Kidney (tissue), 14 donors: ENCODE results near the gene ARSJ. TPM values are rescaled to one million over a fixed set of nuclear protein-coding genes. Genes with fewer than 3 reads are reported as not detected.
A peak's percentile ranks its signal among the peaks of the same experiment; 100 is the strongest.

Experiments
- DNase-seq, 5 donors: peaks; one replicate each; pipeline ENCODE4 v3.0.0-alpha.2; 2013 to 2020
- FAIRE-seq: peaks from 2 replicates; lab custom pipeline; 2012; peaks lifted over from hg19 to GRCh38; lab: Jason Lieb, UNC
- H3K27ac ChIP-seq, 2 donors: one replicate each; pipeline ENCODE4 v1.7.0; 2013; ENCODE audit warnings: low read depth in 2 of 2, low read length in 2 of 2, inconsistent platforms in 1 of 2
- H3K27me3 ChIP-seq: one replicate; pipeline ENCODE4 v1.7.1; 2013; ENCODE audit warnings: low read length, inconsistent platforms; ENCODE audit not compliant: control insufficient read depth, insufficient read depth
- H3K36me3 ChIP-seq, 3 donors: one replicate each; pipeline versions ENCODE4 v1.7.0 to v1.7.1; 2013; ENCODE audit warnings: low read length in 3 of 3, control low read depth in 1 of 3, inconsistent platforms in 1 of 3; ENCODE audit not compliant: insufficient read depth in 3 of 3, control insufficient read depth in 2 of 3
- H3K4me1 ChIP-seq, 3 donors: one replicate each; pipeline versions ENCODE4 v1.7.0 to v1.7.1; 2013; ENCODE audit warnings: low read length in 3 of 3, inconsistent platforms in 1 of 3, low read depth in 1 of 3; ENCODE audit not compliant: control insufficient read depth in 2 of 3, insufficient read depth in 2 of 3
- H3K4me3 ChIP-seq, 3 donors: one replicate each; pipeline versions ENCODE4 v1.7.0 to v1.8.1; 2013; ENCODE audit warnings: low read length in 3 of 3, control low read depth in 1 of 3, inconsistent platforms in 1 of 3
- H3K9ac ChIP-seq, 3 donors: one replicate each; pipeline versions ENCODE4 v1.7.0 to v1.7.1; 2013; ENCODE audit warnings: low read length in 3 of 3, control low read depth in 1 of 3, inconsistent platforms in 1 of 3
- H3K9me3 ChIP-seq, 3 donors: one replicate each; pipeline versions ENCODE4 v1.7.0 to v1.7.1; 2013; ENCODE audit warnings: low read length in 3 of 3, control low read depth in 1 of 3, inconsistent platforms in 1 of 3; ENCODE audit not compliant: control insufficient read depth in 2 of 3, insufficient read depth in 1 of 3
- CTCF ChIP-seq: IDR thresholded peaks from 3 replicates; pipeline ENCODE4 v1.5.1; 2012; ENCODE audit warnings: mild to moderate bottlenecking, moderate library complexity, borderline replicate concordance; ENCODE audit not compliant: insufficient read depth; ENCODE audit errors: extremely low read depth
- intact Hi-C: fragments of 100-400 bp; cut with DNase I; formaldehyde crosslinking; loops from one replicate; pipeline ENCODE4 v1.11.1; 2022
- polyA plus RNA-seq: library from polyadenylated mRNA; stranded (reverse); fragments of 350-450 nt; fragmentation: Illumina TruSeq; extraction: RNeasy Lipid Tissue Mini Kit (QIAGEN cat#74804); gene quantifications from one replicate; pipeline ENCODE4 v1.2.3, GENCODE V29; 2014; ENCODE audit warnings: low read depth, low replicate concordance; ENCODE audit not compliant: insufficient read depth
- total RNA-seq: library from RNA; stranded (reverse); fragmentation: NEBNext Ultra II Directional; extraction: Animal tissue kit (Norgen Biotek cat#: 25700); gene quantifications from one replicate; pipeline ENCODE4 v1.2.1, GENCODE V29; 2021
- donor health status: control.
- donor health status: control.
- donor health status: control.
- donor health status: control.
- donor health status: control.
- donor health status: DM: yes; HTN: yes; CAD: no.
- donor health status: Normal renal cell carcinoma (clear cell type).

Gene ARSJ
- total and polyA plus RNA-seq, 2 donors from 2014 or later: 3.6 to 16.7 TPM

GRCh38 chr4:113878668-113879067, 100.8 kb downstream of the ARSJ start:
- Histone ChIP-seq H3K4me3 (no peak overlapping the region), H3K9ac (no peak overlapping the region), H3K27ac (no peak overlapping the region), H3K27me3 (no peaks in the 10 kb centered on the region), H3K4me1 (no peaks in the 10 kb centered on the region), H3K36me3 (no peaks in the 10 kb centered on the region), H3K9me3 (no peaks in the 10 kb centered on the region)
- TF ChIP-seq CTCF: no peak
- peak in 3 of 5 donors; percentile 56 to 65 (median 59) for DNase-seq
- intact Hi-C loops: loop anchor here (10.0 kb wide), 1 partner anchor 54 kb away; no protein-coding TSS in a partner anchor
- no peak for FAIRE-seq

GRCh38 chr4:113874480-113874879, 105.0 kb downstream of the ARSJ start:
- Histone ChIP-seq H3K27me3 (no peaks in the 10 kb centered on the region), H3K4me3 (no peak overlapping the region), H3K36me3 (no peaks in the 10 kb centered on the region), H3K4me1 (no peaks in the 10 kb centered on the region), H3K9ac (no peak overlapping the region), H3K9me3 (no peaks in the 10 kb centered on the region), H3K27ac (no peak overlapping the region)
- DNase-seq (no peak), FAIRE-seq (no peak)
- no peak for TF ChIP-seq CTCF
- intact Hi-C loops: loop anchor here (10.0 kb wide), 1 partner anchor 50 kb away; no protein-coding TSS in a partner anchor

GRCh38 chr4:113873508-113873907, 105.9 kb downstream of the ARSJ start:
- H3K36me3 ChIP-seq: no peaks in the 10 kb centered on the region
- intact Hi-C loops: loop anchor here (10.0 kb wide), 1 partner anchor 49 kb away; no protein-coding TSS in a partner anchor
- H3K9me3 ChIP-seq: no peaks in the 10 kb centered on the region
- no peaks in the 10 kb centered on the region for H3K4me1 ChIP-seq
- TF ChIP-seq CTCF: no peak
- no peak overlapping the region for H3K9ac ChIP-seq
- FAIRE-seq: no peak
- DNase-seq: no peak
- H3K4me3 ChIP-seq: no peak overlapping the region
- no peak overlapping the region for H3K27ac ChIP-seq
- no peaks in the 10 kb centered on the region for H3K27me3 ChIP-seq
